Effector memory CD8-positive, alpha-beta T cell (primary cell): ENCODE data around the gene PHYHIPL.

Experiments
- ATAC-seq: fragments of 150-1000 bp; cut with Tn5 transposase; replicated peaks from 2 replicates; pipeline ENCODE4 v1.10.0; 2021; ENCODE audit warnings: mild to moderate bottlenecking, moderate library complexity
- DNase-seq, 3 experiments: peaks; one replicate each; pipeline ENCODE4 v3.0.0; 2021
- H3K27ac Mint-ChIP-seq, 2 donors: one replicate each; pipeline ENCODE4 v1.8.0; 2022; ENCODE audit warnings: mild to moderate bottlenecking in 2 of 2, mixed read lengths in 2 of 2, moderate library complexity in 2 of 2
- H3K27me3 Mint-ChIP-seq, 2 donors: one replicate each; pipeline ENCODE4 v1.8.0; 2022; ENCODE audit warnings: mixed read lengths in 2 of 2
- H3K36me3 Mint-ChIP-seq: one replicate; pipeline ENCODE4 v1.8.0; 2022; ENCODE audit warnings: mild to moderate bottlenecking, moderate library complexity, mixed read lengths; ENCODE audit not compliant: insufficient read depth
- H3K4me1 Mint-ChIP-seq, 2 donors: one replicate each; pipeline ENCODE4 v1.8.0; 2022; ENCODE audit warnings: low read depth in 2 of 2, mixed read lengths in 2 of 2
- H3K4me3 Mint-ChIP-seq, 2 donors: one replicate each; pipeline ENCODE4 v1.8.0; 2022; ENCODE audit warnings: mild to moderate bottlenecking in 2 of 2, mixed read lengths in 2 of 2, moderate library complexity in 2 of 2
- H3K9me3 Mint-ChIP-seq, 2 donors: one replicate each; pipeline ENCODE4 v1.8.0; 2022; ENCODE audit warnings: mixed read lengths in 2 of 2

PHYHIPL gene

GRCh38 chr10:59245686-59246085 is 69.2 kb downstream of the PHYHIPL start:
- Mint-ChIP-seq H3K36me3 (no peaks in the 10 kb centered on the region), H3K9me3 (peaks cover 0 to 4% of the 10 kb centered on the region in 2 donors), H3K27me3 (no peaks in the 10 kb centered on the region), H3K4me1 (no peaks in the 10 kb centered on the region), H3K27ac (no peak overlapping the region), H3K4me3 (no peak overlapping the region)
- ATAC-seq (no peak), DNase-seq (no peak)

- H3K27ac Mint-ChIP-seq, result no peak overlapping the region
- no peaks in the 10 kb centered on the region for H3K4me1 Mint-ChIP-seq
- DNase-seq (no peak), ATAC-seq (no peak)
- no peaks in the 10 kb centered on the region for H3K27me3 Mint-ChIP-seq
- H3K36me3 Mint-ChIP-seq, result peaks cover 3% of the 10 kb centered on the region
- no peak overlapping the region for H3K4me3 Mint-ChIP-seq
- peaks cover 0 to 7% of the 10 kb centered on the region in 2 donors for H3K9me3 Mint-ChIP-seq
Observed at GRCh38 chr10:59252491-59252890, 76.0 kb downstream of the PHYHIPL start.

- Mint-ChIP-seq H3K27me3 (no peaks in the 10 kb centered on the region), H3K36me3 (peaks cover 3% of the 10 kb centered on the region), H3K4me3 (no peak overlapping the region), H3K4me1 (no peaks in the 10 kb centered on the region), H3K9me3 (peaks cover 0 to 5% of the 10 kb centered on the region in 2 donors), H3K27ac (no peak overlapping the region)
- DNase-seq (no peak), ATAC-seq (no peak)
Observed at GRCh38 chr10:59255463-59255862, 79.0 kb downstream of the PHYHIPL start.

GRCh38 chr10:59257224-59257623 is 80.8 kb downstream of the PHYHIPL start:
- H3K27ac Mint-ChIP-seq, result no peak overlapping the region
- no peaks in the 10 kb centered on the region for H3K4me1 Mint-ChIP-seq
- H3K4me3 Mint-ChIP-seq, result no peak overlapping the region
- no peaks in the 10 kb centered on the region for H3K36me3 Mint-ChIP-seq
- no peak for ATAC-seq
- no peaks in the 10 kb centered on the region for H3K27me3 Mint-ChIP-seq
- DNase-seq, result no peak
- peaks cover 0 to 5% of the 10 kb centered on the region in 2 donors for H3K9me3 Mint-ChIP-seq

- DNase-seq, result no peak
- H3K9me3 Mint-ChIP-seq, result peaks cover 0 to 5% of the 10 kb centered on the region in 2 donors
Observed at GRCh38 chr10:59258890-59259289, 82.4 kb downstream of the PHYHIPL start.

GRCh38 chr10:59265141-59265540 is 88.7 kb downstream of the PHYHIPL start:
- no peaks in the 10 kb centered on the region for H3K36me3 Mint-ChIP-seq
- H3K9me3 Mint-ChIP-seq, result peaks cover 0 to 2% of the 10 kb centered on the region in 2 donors
- H3K4me3 Mint-ChIP-seq, result no peak overlapping the region
- no peak overlapping the region for H3K27ac Mint-ChIP-seq
- ATAC-seq, result no peak
- DNase-seq, result no peak
- H3K27me3 Mint-ChIP-seq, result no peaks in the 10 kb centered on the region
- H3K4me1 Mint-ChIP-seq, result no peaks in the 10 kb centered on the region

More at GRCh38 chr10:59258890-59259289, 82.4 kb downstream of the PHYHIPL start:
- Mint-ChIP-seq H3K4me1 (no peaks in the 10 kb centered on the region), H3K27me3 (no peaks in the 10 kb centered on the region), H3K36me3 (no peaks in the 10 kb centered on the region), H3K27ac (no peak overlapping the region), H3K4me3 (no peak overlapping the region)
- ATAC-seq, result no peak

GRCh38 chr10:59266321-59266720 is 89.9 kb downstream of the PHYHIPL start:
- no peaks in the 10 kb centered on the region for H3K27me3 Mint-ChIP-seq
- ATAC-seq, result no peak
- H3K27ac Mint-ChIP-seq, result no peak overlapping the region
- H3K36me3 Mint-ChIP-seq, result no peaks in the 10 kb centered on the region
- H3K9me3 Mint-ChIP-seq, result peaks cover 0 to 2% of the 10 kb centered on the region in 2 donors
- no peak overlapping the region for H3K4me3 Mint-ChIP-seq
- DNase-seq, result no peak
- H3K4me1 Mint-ChIP-seq, result no peaks in the 10 kb centered on the region

- no peaks in the 10 kb centered on the region for H3K27me3 Mint-ChIP-seq
- H3K4me3 Mint-ChIP-seq, result no peak overlapping the region
- ATAC-seq, result no peak
- no peak overlapping the region for H3K27ac Mint-ChIP-seq
- H3K4me1 Mint-ChIP-seq, result no peaks in the 10 kb centered on the region
- H3K36me3 Mint-ChIP-seq, result no peaks in the 10 kb centered on the region
- peaks cover 0 to 2% of the 10 kb centered on the region in 2 donors for H3K9me3 Mint-ChIP-seq
- DNase-seq, result no peak
Observed at GRCh38 chr10:59268460-59268859, 92.0 kb downstream of the PHYHIPL start.

GRCh38 chr10:59269651-59270050 is 93.2 kb downstream of the PHYHIPL start:
- no peak overlapping the region for H3K27ac Mint-ChIP-seq
- H3K27me3 Mint-ChIP-seq, result no peaks in the 10 kb centered on the region
- H3K4me3 Mint-ChIP-seq, result no peak overlapping the region
- no peak for DNase-seq
- H3K9me3 Mint-ChIP-seq, result peaks cover 0 to 2% of the 10 kb centered on the region in 2 donors
- no peak for ATAC-seq
- no peaks in the 10 kb centered on the region for H3K36me3 Mint-ChIP-seq
- no peaks in the 10 kb centered on the region for H3K4me1 Mint-ChIP-seq

GRCh38 chr10:59270492-59270891 is 94.0 kb downstream of the PHYHIPL start:
- Mint-ChIP-seq H3K4me1 (no peaks in the 10 kb centered on the region), H3K9me3 (peaks cover 0 to 4% of the 10 kb centered on the region in 2 donors), H3K27me3 (no peaks in the 10 kb centered on the region), H3K27ac (no peak overlapping the region), H3K4me3 (no peak overlapping the region), H3K36me3 (no peaks in the 10 kb centered on the region)
- ATAC-seq, result no peak
- DNase-seq, result no peak

- no peaks in the 10 kb centered on the region for H3K36me3 Mint-ChIP-seq
- DNase-seq (no peak), ATAC-seq (no peak)
- H3K4me1 Mint-ChIP-seq, result no peaks in the 10 kb centered on the region
- H3K4me3 Mint-ChIP-seq, result no peak overlapping the region
- no peaks in the 10 kb centered on the region for H3K27me3 Mint-ChIP-seq
- H3K9me3 Mint-ChIP-seq, result peaks cover 0 to 4% of the 10 kb centered on the region in 2 donors
- H3K27ac Mint-ChIP-seq, result no peak overlapping the region
Observed at GRCh38 chr10:59271160-59271559, 94.7 kb downstream of the PHYHIPL start.

- Mint-ChIP-seq H3K27me3 (no peaks in the 10 kb centered on the region), H3K9me3 (peaks cover 0 to 4% of the 10 kb centered on the region in 2 donors), H3K4me1 (no peaks in the 10 kb centered on the region), H3K27ac (no peak overlapping the region), H3K4me3 (no peak overlapping the region), H3K36me3 (no peaks in the 10 kb centered on the region)
- DNase-seq (no peak), ATAC-seq (no peak)
Observed at GRCh38 chr10:59272061-59272460, 95.6 kb downstream of the PHYHIPL start.

- H3K36me3 Mint-ChIP-seq, result no peaks in the 10 kb centered on the region
- no peak overlapping the region for H3K27ac Mint-ChIP-seq
- H3K27me3 Mint-ChIP-seq, result no peaks in the 10 kb centered on the region
- no peak overlapping the region for H3K4me3 Mint-ChIP-seq
- no peaks in the 10 kb centered on the region for H3K4me1 Mint-ChIP-seq
- ATAC-seq (no peak), DNase-seq (no peak)
- peaks cover 0 to 3% of the 10 kb centered on the region in 2 donors for H3K9me3 Mint-ChIP-seq
Observed at GRCh38 chr10:59273445-59273844, 97.0 kb downstream of the PHYHIPL start.

GRCh38 chr10:59276133-59276532 is 99.7 kb downstream of the PHYHIPL start:
- Mint-ChIP-seq H3K27me3 (no peaks in the 10 kb centered on the region), H3K4me3 (no peak overlapping the region), H3K36me3 (no peaks in the 10 kb centered on the region), H3K9me3 (peaks cover 0 to 4% of the 10 kb centered on the region in 2 donors), H3K27ac (no peak overlapping the region), H3K4me1 (no peaks in the 10 kb centered on the region)
- ATAC-seq (no peak), DNase-seq (no peak)

GRCh38 chr10:59276919-59277318 is 100.5 kb downstream of the PHYHIPL start:
- Mint-ChIP-seq H3K4me1 (no peaks in the 10 kb centered on the region), H3K27ac (no peak overlapping the region), H3K27me3 (no peaks in the 10 kb centered on the region), H3K36me3 (no peaks in the 10 kb centered on the region), H3K9me3 (peaks cover 0 to 4% of the 10 kb centered on the region in 2 donors), H3K4me3 (no peak overlapping the region)
- DNase-seq, result no peak
- no peak for ATAC-seq
